Endothelial cell of umbilical vein (primary cell): ENCODE results near the gene TNFRSF14.

Experiments
- EZH2 ChIP-seq: IDR thresholded peaks from 2 replicates; pipeline ENCODE4 v1.6.1; 2012; ENCODE audit warnings: borderline replicate concordance, low read depth, mild to moderate bottlenecking, moderate library complexity, low read length, inconsistent platforms; ENCODE audit not compliant: severe bottlenecking
- JUN ChIP-seq: IDR thresholded peaks from 2 replicates; pipeline ENCODE4 v1.6.1; 2011; ENCODE audit warnings: borderline replicate concordance, low read depth; ENCODE audit not compliant: insufficient read length, insufficient read depth
- MYC ChIP-seq: IDR thresholded peaks from one replicate; pipeline ENCODE4 v1.6.1; 2011; ENCODE audit warnings: mild to moderate bottlenecking, low read depth, low read length
- POLR2A ChIP-seq: IDR thresholded peaks from 2 replicates; pipeline ENCODE4 v1.6.1; 2012; ENCODE audit warnings: low read depth, mild to moderate bottlenecking, control low read depth, low read length
- TF ChIP-seq, protein P1 (sequence below), 2 donors: IDR thresholded peaks; 1 replicate in 1 of 2; 2 replicates in 1 of 2; pipeline ENCODE4 v1.5.1; 2011; ENCODE audit warnings: low read length in 2 of 2, mild to moderate bottlenecking in 2 of 2, moderate library complexity in 2 of 2, control low read depth in 1 of 2, inconsistent platforms in 1 of 2, low read depth in 1 of 2; ENCODE audit not compliant: insufficient read depth in 1 of 2; ENCODE audit errors: extremely low read depth in 1 of 2

DNA sequence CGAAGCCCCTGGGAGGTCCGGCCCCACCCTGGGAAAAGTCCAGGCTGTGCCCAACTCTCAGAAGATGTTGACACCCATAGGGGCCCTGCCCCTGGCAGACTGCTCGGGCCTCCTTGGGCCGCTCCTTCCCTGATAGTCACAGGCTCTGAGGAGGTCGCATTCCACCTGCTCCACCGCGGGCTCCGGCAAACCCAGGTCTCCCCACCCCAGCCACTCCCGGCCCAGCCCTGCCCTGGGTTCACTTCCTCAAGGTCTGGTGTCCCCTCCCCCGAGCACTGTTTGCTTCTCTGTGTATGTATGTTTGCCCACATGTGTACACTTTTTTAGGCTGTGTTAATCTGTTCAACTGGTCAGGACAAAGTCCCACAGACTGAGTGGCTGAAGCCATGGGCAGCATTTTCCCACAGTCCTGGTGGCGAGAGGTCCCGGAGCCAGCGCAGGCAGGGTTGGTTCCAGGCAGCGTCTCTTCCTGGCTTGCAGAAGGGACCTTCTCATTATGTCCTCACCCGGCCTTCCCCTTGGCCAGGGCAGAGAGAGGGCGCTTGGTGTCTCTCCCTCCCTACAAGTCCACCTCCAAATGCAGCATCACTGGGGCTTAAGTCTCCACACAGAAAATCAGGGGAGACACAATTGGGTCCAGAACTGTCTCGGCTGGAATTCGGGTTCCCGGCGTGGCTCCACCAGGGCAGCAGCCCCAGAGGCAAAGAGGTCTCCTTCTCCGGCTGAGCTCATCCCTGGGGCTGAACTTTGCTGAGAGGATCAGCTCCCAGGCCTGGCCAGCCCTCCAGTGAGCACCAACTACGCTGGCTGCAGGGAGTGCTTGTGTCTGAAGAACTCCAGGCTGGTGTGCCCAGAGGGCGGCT, 19.9 kb downstream of the TNFRSF14 start:
- TF ChIP-seq, protein P1, sequence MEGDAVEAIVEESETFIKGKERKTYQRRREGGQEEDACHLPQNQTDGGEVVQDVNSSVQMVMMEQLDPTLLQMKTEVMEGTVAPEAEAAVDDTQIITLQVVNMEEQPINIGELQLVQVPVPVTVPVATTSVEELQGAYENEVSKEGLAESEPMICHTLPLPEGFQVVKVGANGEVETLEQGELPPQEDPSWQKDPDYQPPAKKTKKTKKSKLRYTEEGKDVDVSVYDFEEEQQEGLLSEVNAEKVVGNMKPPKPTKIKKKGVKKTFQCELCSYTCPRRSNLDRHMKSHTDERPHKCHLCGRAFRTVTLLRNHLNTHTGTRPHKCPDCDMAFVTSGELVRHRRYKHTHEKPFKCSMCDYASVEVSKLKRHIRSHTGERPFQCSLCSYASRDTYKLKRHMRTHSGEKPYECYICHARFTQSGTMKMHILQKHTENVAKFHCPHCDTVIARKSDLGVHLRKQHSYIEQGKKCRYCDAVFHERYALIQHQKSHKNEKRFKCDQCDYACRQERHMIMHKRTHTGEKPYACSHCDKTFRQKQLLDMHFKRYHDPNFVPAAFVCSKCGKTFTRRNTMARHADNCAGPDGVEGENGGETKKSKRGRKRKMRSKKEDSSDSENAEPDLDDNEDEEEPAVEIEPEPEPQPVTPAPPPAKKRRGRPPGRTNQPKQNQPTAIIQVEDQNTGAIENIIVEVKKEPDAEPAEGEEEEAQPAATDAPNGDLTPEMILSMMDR (IDR thresholded peaks at IDR 0.05; ENCODE audit: extremely low read depth in 1 of 2, insufficient read depth in 1 of 2, low read depth in 1 of 2, low read length in 2 of 2), result no peak
- TF ChIP-seq POLR2A (no peak), JUN (no peak), MYC (no peak), EZH2 (no peak)
